GM21737 (cell line): ENCODE measurements around the gene INO80C.
"Not testable (repeated sequence)": the region's sequence is repeated elsewhere in the genome, so short reads cannot be mapped to it uniquely, and the experiment has no call there.

Source experiments
- ATAC-seq: cut with Tn5 transposase; IDR thresholded peaks from one replicate; pipeline ENCODE4 v1.9.1; 2021; ENCODE audit warnings: mild to moderate bottlenecking, moderate library complexity; ENCODE audit not compliant: unreplicated experiment

INO80C gene

DNA sequence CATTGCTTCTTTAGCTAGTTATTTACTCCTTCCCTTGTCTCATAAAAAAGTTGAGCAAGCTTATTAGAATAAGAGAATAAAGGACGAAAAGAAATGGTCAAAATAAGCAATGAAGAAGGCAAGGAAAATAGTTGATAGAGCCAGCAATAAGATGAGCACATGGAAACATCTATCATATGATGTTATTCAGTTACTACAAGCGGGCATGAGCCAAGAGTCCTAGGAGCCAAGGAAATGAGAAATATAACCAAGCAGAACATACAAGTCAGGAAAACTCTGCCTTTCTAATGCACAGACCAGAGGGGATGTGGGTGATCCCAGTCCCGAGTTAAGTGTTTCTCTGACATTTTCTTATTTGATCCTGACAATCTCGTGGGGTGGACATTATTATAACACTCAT lies 33.9 kb downstream of the INO80C start:
- no peak for ATAC-seq

DNA sequence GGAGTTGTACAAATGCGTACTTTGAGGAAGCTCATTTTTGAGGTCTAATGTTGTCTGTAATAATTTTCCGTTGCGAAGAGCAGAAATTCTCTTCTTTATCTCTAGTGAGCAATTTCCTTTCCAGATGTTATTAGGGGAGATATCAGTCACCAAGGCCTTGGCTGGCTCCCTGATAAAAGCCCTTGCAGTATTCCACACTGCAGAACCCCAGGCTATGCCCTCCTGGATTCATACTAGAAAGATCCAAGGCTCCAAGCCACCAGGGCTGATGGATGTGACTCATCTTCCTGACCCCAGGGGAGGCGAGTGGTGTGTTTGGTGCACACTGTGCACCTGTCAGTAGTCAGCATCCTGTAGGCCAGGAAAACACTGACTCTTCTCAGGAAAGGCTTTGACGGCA lies 34.7 kb downstream of the INO80C start:
- no peak for ATAC-seq

GRCh38 chr18:35460736-35461161 lies 37.0 kb downstream of the INO80C start:
- ATAC-seq = no peak

DNA sequence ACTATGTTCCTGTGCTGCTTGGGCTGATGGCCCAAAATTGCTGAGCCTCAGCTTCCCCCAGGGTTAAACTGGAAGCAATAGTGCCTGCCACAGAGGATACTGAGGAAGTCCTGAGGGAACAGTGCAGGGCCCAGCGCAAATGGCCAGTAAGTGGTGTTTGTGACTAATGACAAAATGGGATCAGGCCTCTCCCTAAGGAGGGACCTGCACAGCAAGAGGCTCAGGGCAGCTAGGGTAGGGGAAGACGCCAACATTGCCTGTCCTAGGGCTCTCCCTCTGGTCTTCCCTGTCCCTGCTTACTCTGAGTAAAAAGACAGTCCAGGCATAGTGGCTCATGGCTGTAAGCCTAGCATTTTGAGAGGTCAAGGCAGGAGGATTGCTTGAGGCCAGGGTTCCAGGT lies 37.8 kb downstream of the INO80C start:
- no peak for ATAC-seq

DNA sequence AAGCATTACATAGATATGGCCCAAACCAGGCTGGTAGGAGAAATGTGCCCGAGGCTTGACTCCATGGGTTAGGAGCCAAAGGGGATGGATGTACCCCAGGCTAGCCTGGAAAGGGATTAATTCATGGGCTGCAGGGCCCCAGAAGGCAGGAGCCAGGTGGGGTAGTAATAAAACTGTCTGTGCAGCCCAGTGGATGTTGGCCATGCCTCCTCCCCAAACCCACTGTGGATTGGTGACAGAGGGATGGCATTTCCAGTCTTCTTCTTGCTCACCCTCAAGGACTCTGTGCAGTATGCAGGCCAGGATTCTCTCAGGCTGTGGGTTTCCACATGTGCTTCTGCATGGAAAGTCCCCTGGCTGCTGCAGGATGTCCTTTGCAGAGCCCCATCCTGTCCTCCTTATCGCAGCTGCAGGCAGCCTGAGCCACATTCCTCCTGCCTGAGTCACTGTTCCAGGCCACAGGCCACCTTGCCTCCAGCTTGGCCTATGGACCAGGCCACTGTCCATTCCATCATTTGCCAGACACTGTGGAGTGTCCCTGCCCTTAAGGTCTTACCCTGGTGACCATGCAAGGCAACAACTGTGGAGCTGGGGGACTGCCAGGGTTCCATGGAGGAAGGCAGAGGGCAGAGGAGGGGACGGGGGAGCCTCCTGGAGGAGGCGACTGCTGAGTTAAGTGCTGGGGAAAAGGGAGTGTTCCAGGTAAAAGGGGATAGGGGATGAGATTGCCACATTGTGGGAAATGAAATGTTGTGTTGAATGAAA lies 38.9 kb downstream of the INO80C start:
- ATAC-seq = no peak

- no peak for ATAC-seq
These were observed 39.5 kb downstream of the INO80C start for GRCh38 chr18:35458271-35458670.

- no peak for ATAC-seq
These were observed 40.5 kb downstream of the INO80C start for GRCh38 chr18:35457140-35457704.

GRCh38 chr18:35455926-35456763 lies 41.6 kb downstream of the INO80C start:
- ATAC-seq = no peak

DNA sequence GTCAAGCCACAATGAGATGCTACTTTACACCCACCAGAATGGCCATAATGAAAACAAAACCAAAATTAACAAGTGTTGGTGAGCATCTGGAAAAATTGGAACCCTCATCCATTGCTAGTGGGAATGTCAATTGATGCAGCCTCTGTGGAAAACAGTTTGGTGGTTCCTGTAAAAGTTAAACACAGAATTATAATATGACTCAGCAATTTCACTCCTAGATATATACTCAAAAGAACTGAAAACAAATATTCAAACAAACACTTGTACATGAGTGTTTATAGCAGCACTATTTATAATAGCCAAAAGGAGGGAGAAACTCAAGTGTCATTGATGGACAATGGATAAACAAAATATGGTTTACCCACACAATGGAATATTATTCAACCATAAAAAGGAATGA lies 43.0 kb downstream of the INO80C start:
- no peak for ATAC-seq

DNA sequence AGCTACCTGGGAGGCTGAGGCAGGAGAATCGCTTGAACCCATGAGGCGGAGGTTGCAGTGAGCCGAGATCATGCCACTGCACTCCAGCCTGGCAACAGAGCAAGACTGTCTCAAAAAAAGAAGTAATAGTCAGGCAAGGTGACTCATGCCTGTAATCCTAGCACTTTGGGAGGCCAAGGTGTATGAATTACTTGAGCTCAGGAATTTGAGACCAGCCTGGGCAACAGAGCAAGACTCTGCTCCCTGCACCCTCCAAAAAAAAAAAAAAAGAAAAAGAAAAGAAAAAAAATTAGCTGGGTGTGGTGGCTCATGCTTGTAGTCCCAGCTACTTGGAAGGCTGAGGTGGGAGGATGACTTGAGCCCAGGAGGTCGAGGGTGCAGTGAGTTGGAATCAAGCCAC lies 44.7 kb downstream of the INO80C start:
- not testable (repeated sequence) for ATAC-seq

DNA sequence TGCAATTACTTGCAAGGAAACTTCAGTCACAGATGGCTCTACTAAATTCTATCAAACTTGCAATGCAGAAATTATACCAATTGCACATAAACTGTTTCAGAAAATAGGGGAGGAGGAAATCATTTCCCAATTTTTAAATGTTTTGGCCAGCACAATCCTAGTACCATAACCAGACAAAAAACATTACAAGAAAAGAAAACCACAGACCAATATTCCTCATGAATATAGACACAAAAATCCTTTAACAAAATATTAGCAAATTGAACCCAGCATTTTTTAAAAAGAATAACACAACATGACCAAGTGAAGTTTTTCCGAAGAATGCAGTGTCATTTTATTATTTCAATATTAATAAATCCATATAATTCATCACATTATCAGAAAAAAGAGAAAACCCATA lies 45.8 kb downstream of the INO80C start:
- no peak for ATAC-seq

GRCh38 chr18:35451032-35451431 lies 46.7 kb downstream of the INO80C start:
- ATAC-seq = no peak

- ATAC-seq = no peak
These were observed 53.1 kb downstream of the INO80C start for GRCh38 chr18:35444636-35445035.

- ATAC-seq = no peak
These were observed 53.9 kb downstream of the INO80C start for GRCh38 chr18:35443847-35444246.

DNA sequence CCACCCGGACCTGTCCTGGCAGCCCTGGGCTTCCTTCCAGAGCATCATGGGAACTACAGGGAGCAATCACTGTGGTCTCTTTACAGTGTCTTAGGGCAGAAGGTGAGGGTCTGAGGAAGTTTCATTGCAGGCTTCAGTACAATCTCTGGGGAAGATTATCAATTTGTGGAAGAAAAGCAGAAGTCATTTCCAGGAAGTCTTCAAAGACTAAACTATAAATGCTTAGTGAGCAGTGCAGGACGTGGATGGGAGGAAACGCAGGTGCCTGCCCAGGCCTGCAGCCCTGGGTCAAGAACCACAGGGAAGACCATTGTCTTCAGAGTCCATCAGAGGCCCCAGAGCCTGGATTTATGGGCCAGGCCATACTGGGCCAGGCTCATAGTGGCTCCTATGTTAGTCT lies 54.3 kb downstream of the INO80C start:
- ATAC-seq = no peak

DNA sequence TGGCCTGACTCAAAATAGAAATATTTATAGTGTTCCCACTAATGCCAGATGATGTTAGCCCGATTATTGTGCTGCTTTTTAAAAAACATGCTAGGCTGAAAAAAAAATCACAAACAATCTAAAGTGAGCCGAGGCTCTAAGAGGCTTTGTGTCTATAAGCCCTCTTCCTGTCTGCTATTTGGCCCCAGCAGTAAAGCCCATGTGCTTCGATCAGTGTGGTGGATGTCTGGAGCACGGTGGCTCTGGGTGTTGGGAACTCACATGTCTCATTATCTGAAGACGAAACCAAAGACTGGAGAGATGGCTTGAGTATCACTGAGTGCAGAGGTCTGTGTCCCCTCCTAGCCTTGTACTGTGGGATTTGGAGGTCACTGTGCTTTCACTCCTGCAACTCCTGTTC lies 55.1 kb downstream of the INO80C start:
- ATAC-seq = no peak

DNA sequence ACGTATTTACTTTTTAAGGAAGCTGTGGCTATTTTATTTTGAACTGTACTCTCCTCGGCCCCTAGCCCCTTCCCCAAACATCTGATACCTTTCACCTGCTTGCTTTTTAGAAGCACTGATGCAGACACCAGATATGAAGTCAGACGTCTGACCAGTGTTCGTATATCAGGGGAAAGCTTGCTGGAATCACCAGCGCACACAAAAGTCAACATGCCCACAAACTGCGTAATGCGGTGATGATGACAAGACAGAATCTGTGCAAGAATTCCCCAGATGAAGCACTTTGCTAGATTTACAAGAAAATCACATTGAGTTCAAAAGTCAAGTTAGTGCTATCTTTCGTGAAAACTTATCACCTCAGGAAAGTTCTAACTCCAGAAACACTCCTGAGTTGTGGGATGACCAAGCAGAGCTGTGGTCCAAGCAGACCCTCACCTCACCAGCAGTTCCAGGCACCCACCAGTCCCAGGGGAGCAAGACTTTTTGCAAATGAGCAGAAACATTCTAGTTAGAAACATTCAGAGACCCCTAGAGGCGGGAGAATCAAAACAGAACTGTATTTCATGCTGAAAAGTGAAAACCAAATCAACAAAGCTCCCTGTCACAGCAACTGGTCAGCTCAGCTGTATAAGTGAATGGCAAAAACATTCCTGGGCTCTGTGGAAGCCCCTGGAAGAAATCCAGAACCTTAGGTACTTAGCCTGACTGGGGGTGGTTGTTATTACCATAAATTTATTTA lies 55.7 kb downstream of the INO80C start:
- ATAC-seq = no peak

GRCh38 chr18:35438480-35439234 lies 59.1 kb downstream of the INO80C start:
- no peak for ATAC-seq

DNA sequence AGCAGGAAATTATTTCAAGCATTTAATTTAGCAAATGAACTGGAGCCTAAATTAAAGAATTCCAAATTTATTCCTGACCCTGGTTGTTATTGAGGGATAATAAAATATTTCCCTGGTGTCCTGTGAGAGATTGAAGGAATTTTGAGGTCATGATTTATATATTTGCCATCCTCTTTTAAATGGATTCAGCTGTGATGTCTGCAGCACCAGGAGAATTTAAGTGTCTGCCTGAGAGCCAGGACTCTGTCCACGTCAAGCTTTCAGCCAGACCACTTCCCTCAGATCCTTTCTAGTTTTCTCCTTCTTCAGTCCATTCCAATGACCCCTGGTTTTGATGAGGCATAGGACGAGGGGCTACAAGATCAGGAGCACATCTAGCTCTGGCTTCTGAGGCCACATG lies 59.9 kb downstream of the INO80C start:
- ATAC-seq = no peak

DNA sequence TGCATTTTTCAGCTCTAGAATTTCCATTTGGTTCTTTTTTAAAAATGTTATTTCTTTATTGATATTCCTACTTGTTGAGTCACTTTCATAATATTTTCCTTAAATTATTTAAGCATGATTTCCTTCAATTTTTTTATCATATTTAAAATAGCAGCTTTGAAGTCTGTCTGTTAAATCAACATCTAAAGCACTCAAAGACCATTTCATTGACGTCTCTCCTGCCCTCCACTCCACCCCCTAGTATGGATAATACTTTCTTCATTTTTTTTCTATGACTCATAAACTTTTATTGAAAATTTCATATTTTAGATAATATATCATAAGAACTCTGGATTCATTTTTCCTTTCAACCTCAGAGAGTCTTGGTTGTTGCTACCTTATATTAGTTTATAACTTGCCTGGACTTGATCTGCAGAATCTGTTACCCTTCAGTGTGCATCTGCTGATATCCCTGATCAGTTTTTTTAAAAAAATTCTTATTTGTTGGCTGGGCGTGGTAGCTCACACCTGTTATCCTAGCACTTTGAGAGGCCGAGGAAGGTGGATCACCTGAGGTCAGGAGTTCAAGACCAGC lies 61.6 kb downstream of the INO80C start:
- no peak for ATAC-seq
